Measurements from ENCODE around the gene ISCU.

- no peak for TF ChIP-seq CTCF (IDR thresholded peaks at IDR 0.05; ENCODE audit: extremely low read depth in 1 of 2, insufficient read depth in 1 of 2, low read depth in 1 of 2, low read length in 2 of 2)
- no peak for TF ChIP-seq JUN (IDR thresholded peaks at IDR 0.05; ENCODE audit: borderline replicate concordance, insufficient read depth, insufficient read length, low read depth)
- no peak for TF ChIP-seq POLR2AphosphoS5 (IDR thresholded peaks at IDR 0.05; ENCODE audit: insufficient read depth, low read depth, low read length)
- no peak for TF ChIP-seq POLR2A (IDR thresholded peaks at IDR 0.05; ENCODE audit: low read depth, low read length)
- no peak for TF ChIP-seq EZH2 (IDR thresholded peaks at IDR 0.05; ENCODE audit: borderline replicate concordance, low read depth, low read length, severe bottlenecking)
Measured at GRCh38 chr12:108602976-108603704, 40.7 kb downstream of the ISCU start.
